Forelimb muscle (tissue), 1 donor: ENCODE results near the gene CYP4F3. TPM values are rescaled to one million over a fixed set of nuclear protein-coding genes. Genes with fewer than 3 reads are reported as not detected.
"Not testable (repeated sequence)": the region's sequence is repeated elsewhere in the genome, so short reads cannot be mapped to it uniquely, and the experiment has no call there.

Experiments used
- DNase-seq: peaks from one replicate; pipeline ENCODE4 v3.0.0-alpha.2; 2013; ENCODE audit warnings: low read depth
- polyA plus RNA-seq: library from polyadenylated mRNA; unstranded; fragments of 120-200 nt; gene quantifications from one replicate; pipeline ENCODE4 v1.2.1, GENCODE V29; 2013; ENCODE audit not compliant: insufficient read length

CYP4F3 gene
- 0.24 TPM for polyA plus RNA-seq

GRCh38 chr19:15640294-15640903, at the start of gene CYP4F3:
Gene CYP4F3 (plus strand): TSS chr19:15640897. CDS start chr19:15641416, 519 bp downstream.
- no peak for DNase-seq

DNA sequence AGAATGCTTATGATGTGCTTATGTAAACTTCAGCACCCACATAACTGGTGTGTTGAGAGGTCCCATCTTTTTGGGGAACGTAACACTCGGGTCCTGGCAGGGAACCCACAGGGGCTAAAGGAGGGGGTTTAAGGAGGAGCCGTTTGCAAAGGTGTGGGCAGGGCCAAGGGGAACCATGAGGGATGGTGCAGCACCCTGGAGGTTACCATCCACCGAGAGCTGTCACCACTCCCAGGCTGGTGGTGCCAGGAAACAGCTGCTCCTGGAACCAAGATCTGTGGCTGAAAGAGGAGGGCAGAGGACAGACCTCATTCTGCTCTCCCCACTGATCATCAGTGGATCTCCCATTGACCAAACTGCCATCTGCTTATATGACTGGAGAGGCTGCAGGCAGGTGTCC, 48.9 kb upstream of the CYP4F3 start:
- DNase-seq = no peak

DNA sequence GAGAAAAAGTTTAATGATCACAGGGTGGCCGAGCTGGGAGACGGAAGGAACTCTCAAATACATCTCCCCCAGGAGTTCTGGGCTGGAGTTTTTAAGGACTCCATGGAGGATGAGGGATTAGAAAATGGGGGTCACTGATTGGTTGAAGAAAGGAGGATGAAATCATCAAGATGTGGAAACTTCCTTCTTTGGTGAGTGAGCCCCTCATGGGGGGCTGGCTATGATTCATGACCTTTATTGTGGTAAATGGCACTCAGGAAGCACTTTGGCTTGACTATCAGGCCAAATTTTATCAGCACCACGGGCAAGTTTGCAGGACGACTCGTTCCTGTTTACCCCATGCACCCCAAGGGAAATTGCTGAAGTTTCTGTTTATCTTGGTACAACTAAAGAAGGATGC, 48.2 kb upstream of the CYP4F3 start:
- DNase-seq = not testable (repeated sequence)

DNA sequence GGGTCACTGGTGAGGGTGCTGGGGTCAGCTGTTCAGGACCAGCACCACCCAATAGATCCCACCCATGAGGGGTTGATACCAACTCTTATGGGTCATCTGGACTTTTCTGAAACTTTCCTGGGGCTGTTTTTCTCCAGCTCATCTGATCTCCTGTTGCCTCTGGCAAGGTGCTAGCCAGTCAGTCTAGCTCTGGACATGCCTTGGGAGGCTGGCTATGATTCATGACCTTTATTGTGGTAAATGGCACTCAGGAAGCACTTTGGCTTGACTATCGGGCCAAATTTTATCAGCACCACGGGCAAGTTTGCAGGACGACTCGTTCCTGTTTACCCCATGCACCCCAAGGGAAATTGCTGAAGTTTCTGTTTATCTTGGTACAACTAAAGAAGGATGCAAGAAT, 46.9 kb upstream of the CYP4F3 start:
- DNase-seq = not testable (repeated sequence)

DNA sequence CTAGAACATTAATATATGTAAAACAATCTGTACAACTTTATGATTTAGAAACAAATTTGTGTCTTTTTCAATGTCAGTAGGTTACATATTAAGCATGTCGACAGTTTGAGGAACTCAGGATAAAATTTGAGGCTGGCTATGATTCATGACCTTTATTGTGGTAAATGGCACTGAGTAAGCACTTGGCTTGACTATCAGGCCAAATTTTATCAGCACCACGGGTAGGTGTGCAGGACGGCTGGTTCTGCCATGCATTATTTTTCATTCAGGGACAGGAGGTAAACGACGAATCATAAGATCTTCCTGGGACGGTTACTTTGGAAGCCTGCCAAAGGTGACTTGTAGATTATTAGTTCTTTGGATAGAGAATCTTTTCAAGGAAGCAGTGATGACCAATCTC, 45.6 kb upstream of the CYP4F3 start:
- no peak for DNase-seq

- not testable (repeated sequence) for DNase-seq
Observed at GRCh38 chr19:15607978-15608925, 32.4 kb upstream of the CYP4F3 start.

GRCh38 chr19:15609261-15609660, 31.4 kb upstream of the CYP4F3 start:
- DNase-seq = no peak

DNA sequence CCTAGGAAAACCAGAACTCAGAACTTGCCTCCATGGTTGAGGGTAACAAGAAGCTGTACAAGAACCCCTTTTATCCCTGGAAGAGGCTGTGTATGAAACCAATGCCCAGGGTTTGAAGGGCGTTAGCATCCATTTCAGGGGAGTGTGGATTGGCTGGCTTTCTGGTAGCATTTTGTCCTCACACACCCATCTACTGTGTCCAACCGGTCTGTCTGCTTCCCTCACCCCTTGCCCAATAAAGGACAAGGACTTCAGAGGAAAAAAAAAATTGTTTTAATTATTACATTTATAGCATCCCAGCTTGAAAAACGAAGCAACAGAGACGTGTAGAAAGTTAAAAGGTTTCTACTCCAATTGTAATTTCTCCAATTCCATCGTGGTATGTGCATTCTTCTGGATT, 28.4 kb upstream of the CYP4F3 start:
- no peak for DNase-seq

DNA sequence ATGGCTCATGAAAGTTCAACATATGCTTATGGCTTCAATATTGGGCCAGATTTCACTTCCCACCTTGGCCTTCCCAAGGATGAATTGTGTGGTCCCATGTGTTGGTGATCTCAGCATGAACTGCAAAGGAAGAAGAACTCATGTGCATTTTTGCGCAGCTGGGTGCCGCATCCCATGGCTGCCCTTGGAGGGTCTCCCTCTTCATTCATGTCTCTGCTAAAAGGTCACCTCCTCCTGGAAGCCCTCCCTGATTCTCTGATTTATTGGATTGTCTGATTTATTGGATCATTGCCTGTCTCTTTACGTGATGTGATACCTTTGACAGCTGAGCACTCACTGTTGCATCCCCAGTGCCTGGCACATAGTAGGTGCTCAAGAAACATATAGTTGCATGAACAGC, 27.4 kb upstream of the CYP4F3 start:
- DNase-seq = no peak

DNA sequence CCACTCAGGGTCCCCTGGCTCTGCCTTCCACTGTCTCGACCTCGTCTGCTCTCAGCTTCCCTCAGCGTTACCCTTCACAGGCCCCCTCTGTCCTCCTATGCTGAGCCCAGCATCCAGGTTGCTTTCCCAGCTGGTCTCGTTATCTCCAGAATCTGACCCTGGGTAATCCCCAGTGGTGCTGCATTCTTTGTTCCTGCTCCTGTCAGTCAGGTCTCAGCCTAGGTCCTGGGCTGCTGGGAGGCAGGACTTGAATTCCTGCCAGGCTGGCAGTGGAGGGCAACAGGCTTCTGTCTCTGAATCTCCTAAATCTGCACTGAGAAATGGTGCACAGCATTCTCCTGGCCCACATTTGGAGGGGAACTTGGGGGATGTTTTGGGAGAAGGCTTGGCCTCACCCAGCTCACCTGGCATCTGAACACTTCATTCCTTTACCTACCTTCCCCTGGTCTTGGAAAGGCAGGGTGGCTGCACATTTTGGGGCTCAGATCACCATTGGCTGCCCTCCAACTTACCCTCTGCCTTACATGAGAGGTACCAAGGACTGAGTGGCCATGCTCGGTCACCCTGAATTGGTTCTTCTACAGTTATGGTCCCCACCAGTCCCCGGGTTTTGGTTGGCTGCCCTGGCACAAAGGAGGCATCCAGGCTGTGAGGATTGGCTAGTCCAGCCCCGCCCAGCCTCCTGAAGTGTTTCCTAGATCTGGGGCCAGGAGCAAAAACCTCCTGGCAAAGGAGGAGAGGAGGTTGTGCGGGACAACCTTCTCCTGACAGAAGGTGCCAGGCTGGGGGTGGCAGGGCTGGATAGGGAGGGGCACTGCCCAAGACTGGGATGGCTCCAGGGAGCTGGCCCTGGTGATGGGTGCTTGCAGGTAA, 26.0 kb upstream of the CYP4F3 start, which contains the start of gene CYP4F8:
Gene CYP4F8 (plus strand): TSS at position 712 of the 873 bp plus-strand sequence. CDS start 399 bp downstream, outside the sequence.
- DNase-seq = no peak

- no peak for DNase-seq
Observed at GRCh38 chr19:15615526-15615925, 25.2 kb upstream of the CYP4F3 start.

DNA sequence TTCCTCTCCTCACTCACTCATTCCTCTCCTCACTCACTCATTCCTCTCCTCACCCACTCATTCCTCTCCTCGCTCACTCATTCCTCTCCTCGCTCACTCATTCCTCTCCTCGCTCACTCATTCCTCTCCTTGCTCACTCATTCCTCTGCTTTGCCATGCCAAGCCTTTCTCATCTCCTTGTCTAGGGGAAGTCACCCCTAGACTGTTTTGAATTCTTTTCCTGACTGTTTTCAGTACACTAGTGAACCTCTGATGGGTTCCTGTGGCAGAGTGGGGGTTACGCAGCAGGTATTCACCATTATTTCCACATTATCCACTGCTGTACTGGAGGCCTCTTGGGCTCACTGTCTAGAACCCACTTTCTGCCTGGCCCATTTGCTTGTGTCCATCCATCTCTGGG, 24.5 kb upstream of the CYP4F3 start:
- DNase-seq = no peak

DNA sequence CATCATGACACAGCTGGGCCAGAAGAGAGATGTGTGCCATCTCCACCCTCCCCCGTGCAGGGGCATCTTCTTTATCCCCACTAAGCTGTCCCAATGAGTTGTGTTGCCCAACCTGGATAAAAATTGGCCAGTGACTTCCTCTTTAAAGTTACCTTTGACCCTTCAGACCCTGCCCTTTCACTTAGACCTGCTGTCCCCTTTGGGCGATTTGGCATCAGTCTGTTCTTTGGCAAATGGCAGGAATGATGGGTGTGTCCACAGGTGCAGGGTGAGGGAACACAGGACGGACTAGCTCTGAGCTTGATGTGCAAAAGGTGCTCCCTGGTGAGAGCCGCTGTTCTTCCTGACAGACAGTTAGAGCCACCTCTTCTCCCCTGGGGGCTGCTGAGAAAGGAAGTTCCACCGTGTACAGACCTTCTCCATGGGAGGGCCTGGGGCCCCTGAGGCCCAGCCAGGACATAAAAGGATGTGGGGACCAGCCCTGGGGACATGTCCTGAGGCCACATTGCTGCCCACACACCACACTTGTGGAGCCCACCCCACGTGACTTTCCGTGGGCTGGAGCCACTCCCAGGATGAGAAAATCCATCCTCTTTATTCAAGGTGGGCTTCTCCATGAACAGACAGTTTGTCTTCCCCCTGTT, 23.9 kb upstream of the CYP4F3 start:
- no peak for DNase-seq

DNA sequence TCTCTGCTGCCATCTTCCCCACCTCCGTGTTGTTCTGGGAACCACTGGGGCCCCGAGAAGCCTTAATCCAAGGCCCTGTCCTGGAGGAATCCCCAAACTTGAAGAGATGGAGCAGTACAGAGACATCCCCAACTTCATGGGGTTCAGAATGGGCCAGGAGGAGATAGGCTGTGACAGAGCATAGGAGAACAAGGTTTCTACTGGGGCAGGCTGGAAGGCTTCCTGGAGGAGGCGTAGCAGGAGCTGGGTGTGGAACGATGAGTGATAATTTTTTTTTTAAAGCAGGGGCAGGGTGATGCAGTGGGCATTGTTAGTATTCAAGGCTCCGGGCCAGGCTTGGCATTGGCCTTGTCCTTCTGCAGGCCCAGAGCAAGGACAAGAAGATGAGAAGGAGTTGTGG, 22.4 kb upstream of the CYP4F3 start:
- DNase-seq = no peak

GRCh38 chr19:15621801-15622200, 18.9 kb upstream of the CYP4F3 start:
- DNase-seq = no peak

DNA sequence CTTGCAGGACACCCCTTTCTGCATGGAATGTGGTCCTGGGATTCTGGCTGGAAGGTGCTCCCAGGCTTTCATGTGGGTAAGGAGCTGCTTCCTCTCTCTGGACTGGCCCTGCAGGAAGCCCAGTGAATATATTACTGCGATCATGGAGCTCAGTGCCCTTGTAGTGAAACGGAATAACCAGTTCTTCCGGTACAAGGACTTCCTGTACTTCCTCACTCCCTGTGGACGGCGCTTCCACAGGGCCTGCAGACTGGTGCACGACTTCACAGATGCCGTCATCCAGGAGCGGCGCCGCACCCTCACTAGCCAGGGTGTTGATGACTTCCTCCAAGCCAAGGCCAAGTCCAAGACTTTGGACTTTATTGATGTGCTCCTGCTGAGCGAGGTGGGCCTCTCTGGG, 17.7 kb upstream of the CYP4F3 start:
- no peak for DNase-seq

DNA sequence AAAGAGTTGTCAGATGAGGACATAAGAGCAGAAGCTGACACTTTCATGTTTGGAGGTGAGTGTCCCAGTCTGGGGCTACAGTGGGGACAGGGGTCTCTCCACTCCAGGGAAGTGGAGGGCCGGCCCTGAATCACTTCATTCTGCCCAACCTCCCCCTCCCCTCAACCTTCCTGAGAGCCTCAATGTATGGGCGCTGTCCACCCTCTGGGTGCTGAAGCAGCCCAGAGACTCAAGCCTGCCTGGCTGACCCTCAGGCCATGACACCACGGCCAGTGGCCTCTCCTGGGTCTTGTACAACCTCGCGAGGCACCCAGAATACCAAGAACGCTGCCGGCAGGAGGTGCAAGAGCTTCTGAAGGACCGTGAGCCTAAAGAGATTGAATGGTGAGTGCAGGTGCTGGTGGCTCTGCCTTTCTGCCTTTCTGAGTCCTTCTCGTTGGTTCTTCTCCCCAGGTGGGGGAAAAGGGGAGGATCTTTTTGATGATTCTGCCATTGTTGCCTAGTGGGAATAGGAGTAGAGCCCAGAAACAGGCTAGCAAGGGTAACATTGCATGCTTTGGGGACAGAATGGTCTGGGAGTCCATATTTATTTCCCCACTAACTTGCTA, 16.9 kb upstream of the CYP4F3 start:
- no peak for DNase-seq

- DNase-seq = no peak
Observed at GRCh38 chr19:15628236-15629002, 12.3 kb upstream of the CYP4F3 start.

DNA sequence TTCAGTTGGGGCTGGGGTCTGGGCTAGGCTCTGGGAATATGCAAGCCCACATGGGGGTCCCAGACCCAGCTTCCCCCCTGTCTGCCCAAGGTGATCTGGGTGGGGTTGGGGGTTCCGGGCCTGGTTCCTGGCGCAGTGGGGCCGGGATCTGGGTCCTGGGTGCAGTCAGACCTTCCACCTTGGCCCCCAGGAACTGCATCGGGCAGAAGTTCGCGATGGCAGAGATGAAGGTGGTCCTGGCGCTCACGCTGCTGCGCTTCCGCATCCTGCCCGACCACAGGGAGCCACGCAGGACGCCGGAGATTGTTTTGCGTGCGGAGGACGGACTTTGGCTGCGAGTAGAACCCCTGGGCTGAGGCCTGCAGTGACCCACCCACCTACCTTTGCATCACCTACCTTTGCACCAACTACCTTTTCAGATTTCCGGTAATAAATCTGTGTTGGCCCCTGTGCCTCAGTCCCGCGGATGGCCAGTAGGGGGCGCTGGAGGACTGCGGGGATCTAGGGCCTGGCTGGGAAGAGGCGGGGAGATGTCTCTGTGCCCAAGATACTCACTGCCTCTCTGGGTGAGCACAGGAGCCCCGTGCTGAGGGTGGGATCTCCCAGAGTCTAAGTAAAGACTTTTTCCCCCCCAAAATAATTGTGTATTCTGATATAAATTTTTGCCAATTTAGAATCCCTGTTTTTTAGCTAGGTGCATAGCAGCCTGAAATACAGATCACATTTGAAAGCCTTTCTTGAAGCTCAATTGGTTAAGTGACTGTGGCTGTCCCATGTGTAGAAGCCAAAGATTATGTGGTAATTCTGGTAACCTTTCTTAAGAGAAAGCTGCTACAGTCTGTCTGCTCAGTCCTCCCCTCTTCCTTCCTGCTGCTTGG, 11.5 kb upstream of the CYP4F3 start:
- no peak for DNase-seq
